ENCODE measurements around the gene ABCG8. TPM values are rescaled to one million over a fixed set of nuclear protein-coding genes. Genes with fewer than 3 reads are reported as not detected.

Gene ABCG8
- total and polyA plus RNA-seq, 2 donors (not counting 1 experiment from before 2014, with no cell fraction given): not detected

DNA sequence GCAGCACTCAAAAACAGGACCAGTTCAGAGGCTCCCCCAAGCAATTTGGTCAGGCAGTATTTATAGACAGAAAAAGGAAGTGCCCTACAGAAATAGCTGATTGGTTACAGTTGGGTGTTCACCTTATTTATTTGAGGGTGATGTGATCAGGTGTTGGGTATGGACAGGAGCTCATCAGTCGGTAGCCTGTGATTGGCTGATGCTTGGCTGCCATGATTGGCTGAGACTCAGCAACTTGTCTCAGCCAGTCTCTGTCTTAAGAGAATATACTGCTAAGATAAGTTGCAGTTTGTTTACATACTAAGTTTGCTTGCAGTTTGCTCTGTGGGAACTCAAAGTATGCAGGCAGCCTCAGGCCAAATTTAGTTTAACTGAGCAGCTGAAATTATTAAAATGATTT lies 9.4 kb downstream of the ABCG8 start:
- ChIA-PET CTCF (no interaction called here), POLR2A (no interaction called here)
- intact Hi-C loops (cut with micrococcal nuclease): no loop called here
- Mint-ChIP-seq H3K4me1 (peaks cover 5% of the 10 kb centered on the region), H3K4me3 (no peak overlapping the region), H3K27me3 (peaks cover 8% of the 10 kb centered on the region), H3K27ac (no peak overlapping the region), H3K9me3 (ENCODE audit: insufficient read depth) (no peaks in the 10 kb centered on the region)
- WGBS (ENCODE audit: insufficient coverage): no CpG with 5 or more reads among the region's 1 CpG
- Histone ChIP-seq H3K27me3 (replicated peaks in 1 of 4; ENCODE audit: control extremely low read depth in 1 of 4, control insufficient read depth in 3 of 4, insufficient read depth in 4 of 4, low read length in 3 of 4) (peaks cover 0 to 3% (median 0%) of the 10 kb centered on the region in 4 experiments), H3K79me2 (ENCODE audit: control insufficient read depth, insufficient read depth, low read length) (no peaks in the 10 kb centered on the region), H3K4me2 (replicated peaks; ENCODE audit: low read depth, low read length, poor library complexity, severe bottlenecking) (no peak overlapping the region), H2AFZ (ENCODE audit: insufficient read depth, low read depth, low read length, poor library complexity, severe bottlenecking) (no peak overlapping the region), H3K4me3 (ENCODE audit: control extremely low read depth in 1 of 5, extremely low read depth in 1 of 5, insufficient read depth in 1 of 5, low read depth in 2 of 5, low read length in 4 of 5) (no peak overlapping the region), H3K27ac (ENCODE audit: low read length in 2 of 2) (no peak overlapping the region), H3K9ac (ENCODE audit: low read length) (no peak overlapping the region), H4K20me1 (ENCODE audit: control insufficient read depth, insufficient read depth, low read length, poor library complexity, severe bottlenecking) (no peaks in the 10 kb centered on the region), H3K36me3 (replicated peaks in 1 of 2; ENCODE audit: control extremely low read depth in 1 of 2, control insufficient read depth in 1 of 2, extremely low read depth in 1 of 2, insufficient read depth in 2 of 2, low read length in 1 of 2) (no peaks in the 10 kb centered on the region), H3K4me1 (ENCODE audit: control insufficient read depth in 2 of 2, insufficient read depth in 2 of 2, low read length in 2 of 2) (peaks cover 0 to 6% of the 10 kb centered on the region in 2 donors), H3K9me3 (ENCODE audit: control extremely low read depth in 1 of 3, control insufficient read depth in 2 of 3, insufficient read depth in 1 of 3, low read length in 2 of 3) (peaks cover 0 to 2% (median 0%) of the 10 kb centered on the region in 3 donors)
- TF ChIP-seq, protein P1, sequence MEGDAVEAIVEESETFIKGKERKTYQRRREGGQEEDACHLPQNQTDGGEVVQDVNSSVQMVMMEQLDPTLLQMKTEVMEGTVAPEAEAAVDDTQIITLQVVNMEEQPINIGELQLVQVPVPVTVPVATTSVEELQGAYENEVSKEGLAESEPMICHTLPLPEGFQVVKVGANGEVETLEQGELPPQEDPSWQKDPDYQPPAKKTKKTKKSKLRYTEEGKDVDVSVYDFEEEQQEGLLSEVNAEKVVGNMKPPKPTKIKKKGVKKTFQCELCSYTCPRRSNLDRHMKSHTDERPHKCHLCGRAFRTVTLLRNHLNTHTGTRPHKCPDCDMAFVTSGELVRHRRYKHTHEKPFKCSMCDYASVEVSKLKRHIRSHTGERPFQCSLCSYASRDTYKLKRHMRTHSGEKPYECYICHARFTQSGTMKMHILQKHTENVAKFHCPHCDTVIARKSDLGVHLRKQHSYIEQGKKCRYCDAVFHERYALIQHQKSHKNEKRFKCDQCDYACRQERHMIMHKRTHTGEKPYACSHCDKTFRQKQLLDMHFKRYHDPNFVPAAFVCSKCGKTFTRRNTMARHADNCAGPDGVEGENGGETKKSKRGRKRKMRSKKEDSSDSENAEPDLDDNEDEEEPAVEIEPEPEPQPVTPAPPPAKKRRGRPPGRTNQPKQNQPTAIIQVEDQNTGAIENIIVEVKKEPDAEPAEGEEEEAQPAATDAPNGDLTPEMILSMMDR (IDR thresholded peaks at IDR 0.05): no peak
- TF ChIP-seq EZH2 (IDR thresholded peaks at IDR 0.05; ENCODE audit: borderline replicate concordance, insufficient read depth, low read depth, low read length, poor library complexity, severe bottlenecking): no peak
- ATAC-seq (ENCODE audit: low read depth) (no peak), DNase-seq (no peak)

DNA sequence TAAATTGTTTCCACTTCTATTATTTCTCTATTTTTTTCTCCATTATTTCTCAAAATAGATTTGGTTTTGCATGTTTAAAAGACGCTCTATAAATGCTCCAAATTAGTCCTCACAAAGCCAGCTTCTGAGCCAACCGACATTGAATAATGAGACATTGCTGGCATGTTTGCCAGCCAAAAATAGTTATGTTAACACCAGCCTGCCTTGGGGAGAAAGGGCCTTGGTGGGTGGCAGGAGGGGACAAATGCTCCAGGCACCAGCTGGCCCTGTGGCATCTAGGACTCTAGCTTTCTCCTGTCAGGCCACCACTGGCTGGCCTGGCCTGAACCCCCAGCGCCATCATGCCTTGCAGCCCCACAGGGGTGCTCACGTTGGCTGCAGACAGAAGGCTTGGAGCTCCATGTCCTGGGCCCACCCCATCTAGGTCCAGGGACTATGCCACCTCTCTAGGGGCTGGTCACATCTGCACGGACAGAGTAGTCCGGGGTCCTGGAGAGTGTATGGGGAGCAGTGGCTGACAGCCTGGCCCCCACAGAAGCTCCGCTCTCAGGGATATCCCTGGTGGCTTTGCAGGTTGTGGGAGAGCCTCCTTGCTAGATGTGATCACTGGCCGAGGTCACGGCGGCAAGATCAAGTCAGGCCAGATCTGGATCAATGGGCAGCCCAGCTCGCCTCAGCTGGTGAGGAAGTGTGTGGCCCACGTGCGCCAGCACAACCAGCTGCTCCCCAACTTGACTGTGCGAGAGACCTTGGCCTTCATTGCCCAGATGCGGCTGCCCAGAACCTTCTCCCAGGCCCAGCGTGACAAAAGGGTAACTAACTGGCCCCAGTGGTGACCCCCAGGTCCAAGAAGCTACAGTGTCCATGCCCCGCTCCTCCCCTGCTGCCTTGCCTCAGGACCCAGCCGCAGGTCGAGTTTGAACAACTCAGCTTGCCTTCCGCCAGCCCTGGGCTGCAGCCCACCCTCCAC lies 12.5 kb downstream of the ABCG8 start:
- 93% methylated on average over 19 of the region's 20 CpGs for WGBS (ENCODE audit: insufficient coverage)
- Histone ChIP-seq H3K4me2 (replicated peaks; ENCODE audit: low read depth, low read length, poor library complexity, severe bottlenecking) (no peak overlapping the region), H4K20me1 (ENCODE audit: control insufficient read depth, insufficient read depth, low read length, poor library complexity, severe bottlenecking) (no peaks in the 10 kb centered on the region), H3K9me3 (ENCODE audit: control extremely low read depth in 1 of 3, control insufficient read depth in 2 of 3, insufficient read depth in 1 of 3, low read length in 2 of 3) (peaks cover 0 to 2% (median 0%) of the 10 kb centered on the region in 3 donors), H3K79me2 (ENCODE audit: control insufficient read depth, insufficient read depth, low read length) (no peaks in the 10 kb centered on the region), H3K36me3 (replicated peaks in 1 of 2; ENCODE audit: control extremely low read depth in 1 of 2, control insufficient read depth in 1 of 2, extremely low read depth in 1 of 2, insufficient read depth in 2 of 2, low read length in 1 of 2) (no peaks in the 10 kb centered on the region), H3K9ac (ENCODE audit: low read length) (no peak overlapping the region), H3K4me1 (ENCODE audit: control insufficient read depth in 2 of 2, insufficient read depth in 2 of 2, low read length in 2 of 2) (peaks cover 0 to 6% of the 10 kb centered on the region in 2 donors), H2AFZ (ENCODE audit: insufficient read depth, low read depth, low read length, poor library complexity, severe bottlenecking) (no peak overlapping the region), H3K27me3 (replicated peaks in 1 of 4; ENCODE audit: control extremely low read depth in 1 of 4, control insufficient read depth in 3 of 4, insufficient read depth in 4 of 4, low read length in 3 of 4) (peaks cover 0 to 7% (median 3%) of the 10 kb centered on the region in 4 experiments), H3K4me3 (ENCODE audit: control extremely low read depth in 1 of 5, extremely low read depth in 1 of 5, insufficient read depth in 1 of 5, low read depth in 2 of 5, low read length in 4 of 5) (no peak overlapping the region), H3K27ac (ENCODE audit: low read length in 2 of 2) (no peak overlapping the region)
- DNase-seq (no peak), ATAC-seq (ENCODE audit: low read depth) (no peak)
- no peak for TF ChIP-seq EZH2 (IDR thresholded peaks at IDR 0.05; ENCODE audit: borderline replicate concordance, insufficient read depth, low read depth, low read length, poor library complexity, severe bottlenecking)
- TF ChIP-seq, protein P1 (IDR thresholded peaks at IDR 0.05): no peak
- CTCF ChIA-PET: no interaction called here
- Mint-ChIP-seq H3K27me3 (peaks cover 18% of the 10 kb centered on the region), H3K4me1 (peaks cover 5% of the 10 kb centered on the region), H3K9me3 (ENCODE audit: insufficient read depth) (no peaks in the 10 kb centered on the region), H3K27ac (no peak overlapping the region), H3K4me3 (no peak overlapping the region)
- intact Hi-C loops (cut with micrococcal nuclease): no loop called here
- POLR2A ChIA-PET: no interaction called here

All from B cell (primary cell).